Neuronal stem cell (in vitro differentiated cells): ENCODE measurements around the gene SNRPA1.
A peak's percentile ranks its signal among the peaks of the same experiment; 100 is the strongest.

Source experiments
- DNase-seq: peaks from one replicate; pipeline ENCODE4 v3.0.0-alpha.2; 2013; ENCODE audit warnings: low spot score
- H2AFZ ChIP-seq: one replicate; pipeline ENCODE4 v1.6.1; 2013; ENCODE audit warnings: mild to moderate bottlenecking, low read length, inconsistent platforms
- H2AK5ac ChIP-seq: 2 replicates; pipeline ENCODE4 v1.6.1; 2013; ENCODE audit warnings: low read depth, mild to moderate bottlenecking, inconsistent platforms, low read length, moderate library complexity, mixed read lengths
- H2BK120ac ChIP-seq: 2 replicates; pipeline ENCODE4 v1.6.1; 2013; ENCODE audit warnings: low read depth, mild to moderate bottlenecking, inconsistent platforms, low read length, moderate library complexity, mixed read lengths
- H2BK12ac ChIP-seq: one replicate; pipeline ENCODE4 v1.6.1; 2013; ENCODE audit warnings: low read length, inconsistent platforms
- H2BK15ac ChIP-seq: 2 replicates; pipeline ENCODE4 v1.6.1; 2013; ENCODE audit warnings: mild to moderate bottlenecking, low read length, inconsistent platforms, mixed read lengths
- H2BK5ac ChIP-seq: one replicate; pipeline ENCODE4 v1.6.1; 2013; ENCODE audit warnings: inconsistent platforms, mild to moderate bottlenecking, low read length, moderate library complexity
- H3K14ac ChIP-seq: one replicate; pipeline ENCODE4 v1.6.1; 2013; ENCODE audit warnings: low read length, inconsistent platforms
- H3K18ac ChIP-seq: 2 replicates; pipeline ENCODE4 v1.6.1; 2013; ENCODE audit warnings: low read length, inconsistent platforms
- H3K23ac ChIP-seq: 2 replicates; pipeline ENCODE4 v1.6.1; 2013; ENCODE audit warnings: low read depth, mild to moderate bottlenecking, mixed read lengths, low read length, inconsistent platforms; ENCODE audit not compliant: poor library complexity
- H3K27ac ChIP-seq: replicated peaks from 3 replicates; pipeline ENCODE4 v1.5.1; 2013; ENCODE audit warnings: low read length, inconsistent platforms
- H3K27me3 ChIP-seq, 3 experiments: 2 replicates each; pipeline ENCODE4 v1.6.1; 2013; ENCODE audit warnings: low read length in 3 of 3, mild to moderate bottlenecking in 2 of 3, inconsistent platforms in 1 of 3, low read depth in 1 of 3, mixed read lengths in 1 of 3, moderate library complexity in 1 of 3; ENCODE audit not compliant: control insufficient read depth in 3 of 3, insufficient read depth in 3 of 3
- H3K36me3 ChIP-seq, 2 donors: replicated peaks in 1 of 2; 2 replicates each; pipeline ENCODE4 v1.6.1; 2013; ENCODE audit warnings: low read length in 2 of 2; ENCODE audit not compliant: control insufficient read depth in 2 of 2, insufficient read depth in 2 of 2
- H3K4ac ChIP-seq: 2 replicates; pipeline ENCODE4 v1.6.1; 2013; ENCODE audit warnings: inconsistent platforms, mild to moderate bottlenecking, low read length, moderate library complexity
- H3K4me1 ChIP-seq, 2 donors: 1 replicate in 1 of 2; 2 replicates in 1 of 2; pipeline ENCODE4 v1.6.1; 2013; ENCODE audit warnings: low read length in 2 of 2, low read depth in 1 of 2; ENCODE audit not compliant: control insufficient read depth in 2 of 2, insufficient read depth in 1 of 2
- H3K4me2 ChIP-seq: one replicate; pipeline ENCODE4 v1.6.1; 2013; ENCODE audit warnings: mild to moderate bottlenecking, low read length, inconsistent platforms; ENCODE audit not compliant: insufficient read depth, poor library complexity, severe bottlenecking
- H3K4me3 ChIP-seq, 2 donors: 2 replicates each; pipeline ENCODE4 v1.5.1; 2013; ENCODE audit warnings: low read length in 2 of 2, mild to moderate bottlenecking in 2 of 2, inconsistent platforms in 1 of 2, moderate library complexity in 1 of 2
- H3K79me1 ChIP-seq: one replicate; pipeline ENCODE4 v1.6.1; 2013; ENCODE audit warnings: low read depth, mild to moderate bottlenecking, inconsistent platforms, low read length, moderate library complexity
- H3K9ac ChIP-seq: one replicate; pipeline ENCODE4 v1.6.1; 2013; ENCODE audit warnings: mild to moderate bottlenecking, low read depth, low read length, inconsistent platforms; ENCODE audit not compliant: poor library complexity
- H3K9me3 ChIP-seq, 2 donors: replicated peaks in 1 of 2; 2 replicates each; pipeline versions ENCODE3 to v1.6.1; 2013; ENCODE audit warnings: low read length in 2 of 2, mild to moderate bottlenecking in 2 of 2, inconsistent platforms in 1 of 2, low read depth in 1 of 2, mixed read lengths in 1 of 2, moderate library complexity in 1 of 2; ENCODE audit not compliant: control insufficient read depth in 2 of 2, insufficient read depth in 1 of 2
- H4K8ac ChIP-seq: one replicate; pipeline ENCODE4 v1.6.1; 2013; ENCODE audit warnings: low read depth, mild to moderate bottlenecking, inconsistent platforms, low read length, moderate library complexity
- H4K91ac ChIP-seq: one replicate; pipeline ENCODE4 v1.6.1; 2013; ENCODE audit warnings: low read length, low read depth, mild to moderate bottlenecking, inconsistent platforms; ENCODE audit not compliant: poor library complexity
- WGBS, 2 donors: extraction: QIAGEN DNeasy Blood & Tissue Kit; methylation state at CpG; one replicate each; pipeline ENCODE4 v1.1.7; 2013; ENCODE audit warnings: missing lambda C conversion rate in 2 of 2, mixed read lengths in 1 of 2; ENCODE audit not compliant: insufficient read length in 2 of 2, insufficient replicate concordance in 1 of 2; ENCODE audit errors: extremely low coverage in 2 of 2; 5-methylcytosine and 5-hydroxymethylcytosine counted together

The SNRPA1 gene

GRCh38 chr15:101255051-101255395 lies 40.0 kb downstream of the SNRPA1 start:
- no peaks in the 10 kb centered on the region for H3K9me3 ChIP-seq
- no peak overlapping the region for H2AK5ac ChIP-seq
- H4K8ac ChIP-seq: no peak overlapping the region
- no peak overlapping the region for H2BK12ac ChIP-seq
- H3K36me3 ChIP-seq: no peaks in the 10 kb centered on the region
- no peak for DNase-seq
- H3K79me1 ChIP-seq: peaks cover 3% of the 10 kb centered on the region
- no peak overlapping the region for H3K14ac ChIP-seq
- no peak overlapping the region for H3K4me2 ChIP-seq
- no peak overlapping the region for H2BK120ac ChIP-seq
- H3K27ac ChIP-seq: no peak overlapping the region
- peaks cover 5 to 14% of the 10 kb centered on the region in 2 donors for H3K4me1 ChIP-seq
- H3K4me3 ChIP-seq: no peak overlapping the region
- no peak overlapping the region for H2BK5ac ChIP-seq
- H3K27me3 ChIP-seq: peaks cover 0 to 2% (median 0%) of the 10 kb centered on the region in 3 experiments
- H3K9ac ChIP-seq: no peak overlapping the region
- H3K23ac ChIP-seq: no peak overlapping the region
- no CpG with 5 or more reads among the region's 5 CpGs for WGBS, 2 donors
- H4K91ac ChIP-seq: no peak overlapping the region
- no peak overlapping the region for H3K18ac ChIP-seq
- no peak overlapping the region for H3K4ac ChIP-seq
- no peak overlapping the region for H2AFZ ChIP-seq
- H2BK15ac ChIP-seq: no peak overlapping the region

DNA sequence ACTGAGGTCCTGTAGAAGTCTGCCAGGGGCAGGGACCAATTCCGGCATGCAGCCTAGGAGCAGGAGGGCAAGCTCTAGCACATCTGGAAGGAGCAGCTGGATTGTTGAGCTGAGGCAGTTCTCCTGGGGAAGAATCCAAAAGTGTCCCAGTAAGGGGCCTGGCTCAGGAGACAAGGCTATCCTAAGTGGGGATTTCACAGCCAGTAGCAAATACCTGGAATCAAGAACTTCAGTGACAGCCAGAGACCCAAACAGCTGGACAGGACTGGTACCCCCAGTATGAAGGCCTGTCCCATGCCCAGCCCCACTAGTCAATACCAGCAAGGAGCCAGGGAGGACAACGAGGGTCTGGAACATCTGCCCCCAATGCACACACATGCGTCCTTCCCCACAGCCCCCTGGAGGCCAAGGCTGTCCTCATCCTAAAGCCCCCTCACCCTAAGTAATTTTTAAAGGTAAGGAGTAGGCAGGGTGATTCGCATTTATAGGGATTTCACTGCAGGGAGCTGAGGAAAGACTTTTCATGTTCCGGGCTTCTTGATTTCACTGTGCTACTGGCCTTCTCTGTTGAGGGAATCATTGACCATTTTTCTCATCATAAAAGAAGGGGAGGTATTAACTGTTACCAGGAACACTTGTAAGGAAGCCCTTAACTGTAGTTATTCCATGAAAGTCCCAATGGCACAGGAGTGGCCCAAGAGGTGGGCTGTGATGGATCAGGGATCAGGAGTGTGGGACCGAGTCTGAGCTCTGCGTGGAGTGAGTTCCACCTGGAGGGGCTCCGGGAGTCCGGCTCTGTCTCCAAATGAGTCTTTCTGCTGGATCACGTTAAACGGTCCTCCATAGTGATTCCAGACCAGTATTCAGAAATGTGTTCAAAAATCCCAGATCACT lies 40.6 kb downstream of the SNRPA1 start:
- H3K4ac ChIP-seq: no peak overlapping the region
- H3K4me3 ChIP-seq: no peak overlapping the region
- DNase-seq: no peak
- H3K9ac ChIP-seq: no peak overlapping the region
- H3K4me1 ChIP-seq: peaks cover 9 to 17% of the 10 kb centered on the region in 2 donors
- no peak overlapping the region for H3K18ac ChIP-seq
- peaks cover 0 to 2% of the 10 kb centered on the region in 2 donors for H3K36me3 ChIP-seq
- no peak overlapping the region for H3K27ac ChIP-seq
- no peak overlapping the region for H2AFZ ChIP-seq
- no peak overlapping the region for H3K4me2 ChIP-seq
- H2BK5ac ChIP-seq: no peak overlapping the region
- no CpG with 5 or more reads among the region's 11 CpGs for WGBS, 2 donors
- H3K14ac ChIP-seq: no peak overlapping the region
- H4K91ac ChIP-seq: no peak overlapping the region
- H3K79me1 ChIP-seq: peaks cover 3% of the 10 kb centered on the region
- H4K8ac ChIP-seq: no peak overlapping the region
- H2BK120ac ChIP-seq: no peak overlapping the region
- no peak overlapping the region for H2BK12ac ChIP-seq
- H2AK5ac ChIP-seq: no peak overlapping the region
- H3K9me3 ChIP-seq: no peaks in the 10 kb centered on the region
- H2BK15ac ChIP-seq: no peak overlapping the region
- peaks cover 0 to 2% (median 0%) of the 10 kb centered on the region in 3 experiments for H3K27me3 ChIP-seq
- no peak overlapping the region for H3K23ac ChIP-seq

GRCh38 chr15:101252836-101253235 lies 42.2 kb downstream of the SNRPA1 start:
- DNase-seq: no peak
- H3K36me3 ChIP-seq: peaks cover 2 to 11% of the 10 kb centered on the region in 2 donors
- no peak overlapping the region for H3K4ac ChIP-seq
- H2BK5ac ChIP-seq: no peak overlapping the region
- H3K79me1 ChIP-seq: peaks cover 3% of the 10 kb centered on the region
- H3K9ac ChIP-seq: no peak overlapping the region
- H2BK120ac ChIP-seq: no peak overlapping the region
- peak overlapping the region; percentile 91 for H2AFZ ChIP-seq
- H3K9me3 ChIP-seq: no peaks in the 10 kb centered on the region
- H4K8ac ChIP-seq: no peak overlapping the region
- no peak overlapping the region for H3K27ac ChIP-seq
- H3K4me2 ChIP-seq: no peak overlapping the region
- no peaks in the 10 kb centered on the region for H3K27me3 ChIP-seq
- H3K23ac ChIP-seq: no peak overlapping the region
- H3K18ac ChIP-seq: no peak overlapping the region
- no peak overlapping the region for H4K91ac ChIP-seq
- H3K14ac ChIP-seq: no peak overlapping the region
- peak overlapping the region in 1 of 2 donors; percentile 88 for H3K4me3 ChIP-seq
- H2BK15ac ChIP-seq: no peak overlapping the region
- WGBS, 2 donors: no CpG with 5 or more reads among the region's 3 CpGs
- peaks cover 9 to 10% of the 10 kb centered on the region in 2 donors for H3K4me1 ChIP-seq
- no peak overlapping the region for H2AK5ac ChIP-seq
- no peak overlapping the region for H2BK12ac ChIP-seq
